ENCODE results near the gene CA6.
"Not testable (repeated sequence)": the region's sequence is repeated elsewhere in the genome, so short reads cannot be mapped to it uniquely, and the experiment has no call there.

Gene CA6

DNA sequence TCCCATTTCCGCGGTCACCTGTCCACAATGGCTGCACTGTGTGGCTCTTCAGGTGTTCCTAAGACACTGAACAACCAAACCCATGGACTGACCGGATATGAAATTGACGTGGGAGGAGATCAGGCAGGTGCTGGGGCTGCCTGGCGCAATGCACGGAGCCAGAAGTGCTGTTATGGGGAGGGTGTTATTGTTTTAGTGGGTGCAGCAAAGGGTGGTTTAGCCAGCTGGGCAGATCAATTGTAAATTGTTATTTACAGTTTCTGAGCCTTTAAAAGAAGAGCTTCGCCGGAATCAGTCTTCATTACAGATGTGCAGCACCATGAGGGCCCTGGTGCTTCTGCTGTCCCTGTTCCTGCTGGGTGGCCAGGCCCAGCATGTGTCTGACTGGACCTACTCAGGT lies at the start of gene CA6:
Gene CA6 (plus strand): TSS at position 301 of the 400 bp plus-strand sequence. CDS start 19 bp downstream, at position 320.
- Histone ChIP-seq H3F3A (ENCODE audit: low read depth) (no peaks in the 10 kb centered on the region), H3K9me3 (ENCODE audit: insufficient read depth, low read depth, low read length) (no peaks in the 10 kb centered on the region), H3K9ac (ENCODE audit: low read depth, low read length, poor library complexity, severe bottlenecking) (no peak within 1 kb of the TSS), H3K4me3 (ENCODE audit: low read length, poor library complexity, severe bottlenecking) (no peak within 1 kb of the TSS), H3K79me2 (ENCODE audit: insufficient read depth, low read length) (no peaks in the 10 kb centered on the region), H3K9me2 (replicated peaks; ENCODE audit: low read depth, low read length) (no peaks in the 10 kb centered on the region), H4K20me1 (ENCODE audit: insufficient read depth, low read length, poor library complexity, severe bottlenecking) (no peaks in the 10 kb centered on the region), H3K27me3 (ENCODE audit: insufficient read depth, low read length, poor library complexity, severe bottlenecking) (no peaks in the 10 kb centered on the region), H2AFZ (ENCODE audit: low read length) (peak within 1 kb of the TSS; percentile 13; the same call in 1 of the 2 replicates), H3K4me2 (ENCODE audit: low read depth, low read length, poor library complexity, severe bottlenecking) (no peak within 1 kb of the TSS), H3K36me3 (ENCODE audit: insufficient read depth, low read length) (no peaks in the 10 kb centered on the region), H3K4me1 (ENCODE audit: insufficient read depth, low read length, poor library complexity, severe bottlenecking) (peaks cover 16% of the 10 kb centered on the region)
- TF ChIP-seq, protein P1, sequence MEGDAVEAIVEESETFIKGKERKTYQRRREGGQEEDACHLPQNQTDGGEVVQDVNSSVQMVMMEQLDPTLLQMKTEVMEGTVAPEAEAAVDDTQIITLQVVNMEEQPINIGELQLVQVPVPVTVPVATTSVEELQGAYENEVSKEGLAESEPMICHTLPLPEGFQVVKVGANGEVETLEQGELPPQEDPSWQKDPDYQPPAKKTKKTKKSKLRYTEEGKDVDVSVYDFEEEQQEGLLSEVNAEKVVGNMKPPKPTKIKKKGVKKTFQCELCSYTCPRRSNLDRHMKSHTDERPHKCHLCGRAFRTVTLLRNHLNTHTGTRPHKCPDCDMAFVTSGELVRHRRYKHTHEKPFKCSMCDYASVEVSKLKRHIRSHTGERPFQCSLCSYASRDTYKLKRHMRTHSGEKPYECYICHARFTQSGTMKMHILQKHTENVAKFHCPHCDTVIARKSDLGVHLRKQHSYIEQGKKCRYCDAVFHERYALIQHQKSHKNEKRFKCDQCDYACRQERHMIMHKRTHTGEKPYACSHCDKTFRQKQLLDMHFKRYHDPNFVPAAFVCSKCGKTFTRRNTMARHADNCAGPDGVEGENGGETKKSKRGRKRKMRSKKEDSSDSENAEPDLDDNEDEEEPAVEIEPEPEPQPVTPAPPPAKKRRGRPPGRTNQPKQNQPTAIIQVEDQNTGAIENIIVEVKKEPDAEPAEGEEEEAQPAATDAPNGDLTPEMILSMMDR (conservative IDR thresholded peaks at IDR 0.05; ENCODE audit: low read length): no peak
- TF ChIP-seq EZH2phosphoT487 (IDR thresholded peaks at IDR 0.05; ENCODE audit: borderline replicate concordance): no peak

DNA sequence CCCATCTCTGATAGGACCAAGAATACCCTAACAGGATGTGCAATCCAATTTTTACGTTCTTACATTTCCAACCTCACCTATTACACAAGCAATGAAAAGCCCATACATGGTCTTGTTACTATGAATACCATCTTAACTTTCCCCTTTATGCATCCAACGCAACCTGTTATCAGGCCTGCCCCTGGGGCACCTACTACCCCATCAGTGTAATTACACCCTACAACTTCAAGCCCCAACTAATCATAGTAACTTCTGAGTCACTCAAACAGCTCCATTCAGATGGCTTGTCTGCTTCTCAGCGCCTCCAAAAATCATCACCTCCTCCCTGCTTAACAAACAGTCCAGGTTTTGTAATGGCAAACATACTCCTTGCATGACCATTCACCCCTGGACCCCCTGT lies 48.9 kb upstream of the CA6 start:
- not testable (repeated sequence) for H3K4me3 ChIP-seq (ENCODE audit: low read length, poor library complexity, severe bottlenecking); H2AFZ ChIP-seq (ENCODE audit: low read length); H4K20me1 ChIP-seq (ENCODE audit: insufficient read depth, low read length, poor library complexity, severe bottlenecking); H3K9me2 ChIP-seq (replicated peaks; ENCODE audit: low read depth, low read length); H3K27me3 ChIP-seq (ENCODE audit: insufficient read depth, low read length, poor library complexity, severe bottlenecking); H3K36me3 ChIP-seq (ENCODE audit: insufficient read depth, low read length); H3F3A ChIP-seq (ENCODE audit: low read depth); H3K4me2 ChIP-seq (ENCODE audit: low read depth, low read length, poor library complexity, severe bottlenecking); H3K79me2 ChIP-seq (ENCODE audit: insufficient read depth, low read length); H3K9me3 ChIP-seq (ENCODE audit: insufficient read depth, low read depth, low read length); H3K9ac ChIP-seq (ENCODE audit: low read depth, low read length, poor library complexity, severe bottlenecking); H3K4me1 ChIP-seq (ENCODE audit: insufficient read depth, low read length, poor library complexity, severe bottlenecking)

- not testable (repeated sequence) for H3K9me3 ChIP-seq (ENCODE audit: insufficient read depth, low read depth, low read length); H3K9ac ChIP-seq (ENCODE audit: low read depth, low read length, poor library complexity, severe bottlenecking); H3K4me2 ChIP-seq (ENCODE audit: low read depth, low read length, poor library complexity, severe bottlenecking); H3K27me3 ChIP-seq (ENCODE audit: insufficient read depth, low read length, poor library complexity, severe bottlenecking); H3K79me2 ChIP-seq (ENCODE audit: insufficient read depth, low read length); H3K9me2 ChIP-seq (replicated peaks; ENCODE audit: low read depth, low read length); H4K20me1 ChIP-seq (ENCODE audit: insufficient read depth, low read length, poor library complexity, severe bottlenecking); H3K36me3 ChIP-seq (ENCODE audit: insufficient read depth, low read length); H3K4me3 ChIP-seq (ENCODE audit: low read length, poor library complexity, severe bottlenecking); H2AFZ ChIP-seq (ENCODE audit: low read length); H3K4me1 ChIP-seq (ENCODE audit: insufficient read depth, low read length, poor library complexity, severe bottlenecking); H3F3A ChIP-seq (ENCODE audit: low read depth)
Observed at GRCh38 chr1:8897505-8897904, 48.2 kb upstream of the CA6 start.

- not testable (repeated sequence) for H3K4me1 ChIP-seq (ENCODE audit: insufficient read depth, low read length, poor library complexity, severe bottlenecking); H3K79me2 ChIP-seq (ENCODE audit: insufficient read depth, low read length); H3K9me3 ChIP-seq (ENCODE audit: insufficient read depth, low read depth, low read length); H3K27me3 ChIP-seq (ENCODE audit: insufficient read depth, low read length, poor library complexity, severe bottlenecking); H3K36me3 ChIP-seq (ENCODE audit: insufficient read depth, low read length); H3K9ac ChIP-seq (ENCODE audit: low read depth, low read length, poor library complexity, severe bottlenecking); H4K20me1 ChIP-seq (ENCODE audit: insufficient read depth, low read length, poor library complexity, severe bottlenecking); H2AFZ ChIP-seq (ENCODE audit: low read length); H3K9me2 ChIP-seq (replicated peaks; ENCODE audit: low read depth, low read length); H3K4me2 ChIP-seq (ENCODE audit: low read depth, low read length, poor library complexity, severe bottlenecking); H3F3A ChIP-seq (ENCODE audit: low read depth); H3K4me3 ChIP-seq (ENCODE audit: low read length, poor library complexity, severe bottlenecking)
Observed at GRCh38 chr1:8898418-8898817, 47.2 kb upstream of the CA6 start.

DNA sequence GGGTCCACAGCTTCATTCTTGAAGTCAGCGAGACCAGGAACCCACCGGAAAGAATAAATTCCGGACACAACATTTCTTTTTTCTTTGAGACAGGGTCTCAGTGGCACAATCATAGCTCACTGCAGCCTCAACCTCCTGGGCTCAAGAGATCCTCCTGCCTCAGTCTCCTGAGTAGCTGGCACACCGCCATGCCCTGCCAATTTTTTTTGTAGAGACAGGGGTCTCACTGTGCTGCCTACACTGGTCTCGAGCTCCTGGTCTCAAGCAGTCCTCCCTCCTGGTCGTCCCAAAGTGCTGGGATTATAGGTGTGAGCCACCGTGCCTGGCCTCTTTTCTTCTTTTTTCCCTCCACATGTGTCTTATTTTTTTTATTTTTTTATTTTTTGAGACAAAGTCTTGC lies 46.6 kb upstream of the CA6 start:
- Histone ChIP-seq H3K9me3 (ENCODE audit: insufficient read depth, low read depth, low read length) (no peaks in the 10 kb centered on the region), H3K4me1 (ENCODE audit: insufficient read depth, low read length, poor library complexity, severe bottlenecking) (no peaks in the 10 kb centered on the region)

GRCh38 chr1:8900684-8901083 lies 45.0 kb upstream of the CA6 start:
- not testable (repeated sequence) for H3F3A ChIP-seq (ENCODE audit: low read depth); H3K4me1 ChIP-seq (ENCODE audit: insufficient read depth, low read length, poor library complexity, severe bottlenecking); H3K27me3 ChIP-seq (ENCODE audit: insufficient read depth, low read length, poor library complexity, severe bottlenecking); H3K36me3 ChIP-seq (ENCODE audit: insufficient read depth, low read length); H4K20me1 ChIP-seq (ENCODE audit: insufficient read depth, low read length, poor library complexity, severe bottlenecking); H3K9me2 ChIP-seq (replicated peaks; ENCODE audit: low read depth, low read length); H3K4me2 ChIP-seq (ENCODE audit: low read depth, low read length, poor library complexity, severe bottlenecking); H3K79me2 ChIP-seq (ENCODE audit: insufficient read depth, low read length); H2AFZ ChIP-seq (ENCODE audit: low read length); H3K4me3 ChIP-seq (ENCODE audit: low read length, poor library complexity, severe bottlenecking); H3K9me3 ChIP-seq (ENCODE audit: insufficient read depth, low read depth, low read length); H3K9ac ChIP-seq (ENCODE audit: low read depth, low read length, poor library complexity, severe bottlenecking)

More for the DNA sequence above, 46.6 kb upstream of the CA6 start:
- H2AFZ ChIP-seq (ENCODE audit: low read length): no peak overlapping the region
- H3K4me2 ChIP-seq (ENCODE audit: low read depth, low read length, poor library complexity, severe bottlenecking): no peak overlapping the region
- H3K79me2 ChIP-seq (ENCODE audit: insufficient read depth, low read length): no peaks in the 10 kb centered on the region
- no peak overlapping the region for H3K4me3 ChIP-seq (ENCODE audit: low read length, poor library complexity, severe bottlenecking)
- no peaks in the 10 kb centered on the region for H3K9me2 ChIP-seq (replicated peaks; ENCODE audit: low read depth, low read length)
- no peaks in the 10 kb centered on the region for H3K36me3 ChIP-seq (ENCODE audit: insufficient read depth, low read length)
- no peaks in the 10 kb centered on the region for H4K20me1 ChIP-seq (ENCODE audit: insufficient read depth, low read length, poor library complexity, severe bottlenecking)
- H3F3A ChIP-seq (ENCODE audit: low read depth): no peaks in the 10 kb centered on the region
- TF ChIP-seq, protein P1 (conservative IDR thresholded peaks at IDR 0.05; ENCODE audit: low read length): no peak
- H3K27me3 ChIP-seq (ENCODE audit: insufficient read depth, low read length, poor library complexity, severe bottlenecking): no peaks in the 10 kb centered on the region
- H3K9ac ChIP-seq (ENCODE audit: low read depth, low read length, poor library complexity, severe bottlenecking): no peak overlapping the region

All from Loucy (cell line).